T47D (cell line): Measurements from ENCODE around the gene NPAS4.
A peak's percentile ranks its signal among the peaks of the same experiment; 100 is the strongest.

Experiments used
- DNase-seq, 2 experiments: peaks; one replicate each; pipeline versions ENCODE4 v3.0.0 to v3.0.0-alpha.2; 2011 to 2012; ENCODE audit warnings: low read depth in 1 of 2, low spot score in 1 of 2
- JUND ChIP-seq: IDR thresholded peaks from 2 replicates; pipeline ENCODE4 v1.6.1; 2012; ENCODE audit warnings: low read depth
- in situ Hi-C: cut with HindIII; loops from 2 replicates; pipeline ENCODE4 v1.10.0; 2016; ENCODE audit warnings: low sequenced_read_pairs, low pct_unique_long_range_greater_than_20kb

The NPAS4 gene

DNA sequence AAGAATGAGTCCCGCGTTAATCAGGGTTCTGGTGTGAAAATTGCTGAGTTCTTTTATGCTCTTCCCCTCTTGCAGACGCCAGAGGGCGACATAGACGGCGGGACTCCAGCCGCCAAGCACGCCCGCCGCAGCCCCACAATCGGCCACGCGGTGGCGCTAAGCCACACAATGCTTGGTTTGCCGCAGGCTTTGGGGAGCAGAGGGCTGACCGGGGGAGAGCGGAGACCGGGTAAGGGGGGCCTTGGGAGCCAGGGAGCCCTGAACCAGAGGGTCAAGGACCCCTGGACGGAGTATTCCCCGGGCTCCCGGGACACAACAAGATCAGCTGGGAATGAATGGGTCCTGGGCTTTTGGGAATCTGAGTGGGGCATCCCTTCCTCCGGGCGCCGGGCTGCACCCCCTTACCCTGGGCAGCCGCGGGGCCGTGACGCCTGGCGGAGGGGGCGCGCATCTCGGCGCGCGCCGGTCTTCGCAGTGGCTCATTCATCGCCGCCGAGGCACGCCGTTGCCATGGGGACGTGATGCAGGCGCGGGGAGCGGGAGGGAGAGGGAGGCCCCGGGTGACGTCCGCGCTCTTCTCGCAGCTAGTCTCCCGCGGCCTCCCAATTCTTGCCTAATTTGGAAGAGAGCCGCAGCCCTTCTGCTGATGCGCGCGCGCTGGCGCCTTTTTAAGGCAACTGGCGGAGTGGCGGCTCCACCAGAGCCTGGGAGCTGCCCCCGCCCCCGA lies 12.2 kb upstream of the NPAS4 start:
- no peak for TF ChIP-seq JUND
- in situ Hi-C loops, result no loop called here
- DNase-seq, result peak; percentile 90 to 97

DNA sequence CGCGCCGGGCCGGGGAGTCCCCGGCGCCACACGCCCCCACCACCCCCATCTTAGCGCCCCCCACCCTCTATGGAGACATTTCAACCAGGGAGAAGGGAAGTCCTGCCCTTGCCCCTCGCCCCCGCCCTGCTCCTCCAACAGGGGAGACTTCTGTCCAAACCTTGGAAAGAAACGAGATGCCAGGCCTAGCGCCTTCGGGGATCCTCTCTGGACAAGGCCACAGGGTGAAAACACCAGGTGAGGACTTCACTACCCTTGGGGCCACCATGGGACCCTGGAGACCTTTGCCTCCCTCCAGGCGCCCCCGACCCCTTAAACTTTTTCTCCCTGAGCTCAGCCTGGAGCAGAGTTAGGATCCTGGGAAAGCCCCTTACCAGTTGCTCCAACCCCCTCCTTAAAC lies 11.6 kb upstream of the NPAS4 start:
- no peak for DNase-seq
- in situ Hi-C loops, result no loop called here
- TF ChIP-seq JUND, result no peak

- TF ChIP-seq JUND, result no peak
- DNase-seq, result no peak
- in situ Hi-C loops, result no loop called here
Observed at GRCh38 chr11:66410191-66410590, 10.6 kb upstream of the NPAS4 start.

GRCh38 chr11:66411323-66411722 lies 9.5 kb upstream of the NPAS4 start:
- in situ Hi-C loops, result no loop called here
- DNase-seq, result no peak
- no peak for TF ChIP-seq JUND

- no peak for DNase-seq
- TF ChIP-seq JUND, result no peak
- in situ Hi-C loops, result no loop called here
Observed at GRCh38 chr11:66412110-66412509, 8.7 kb upstream of the NPAS4 start.

DNA sequence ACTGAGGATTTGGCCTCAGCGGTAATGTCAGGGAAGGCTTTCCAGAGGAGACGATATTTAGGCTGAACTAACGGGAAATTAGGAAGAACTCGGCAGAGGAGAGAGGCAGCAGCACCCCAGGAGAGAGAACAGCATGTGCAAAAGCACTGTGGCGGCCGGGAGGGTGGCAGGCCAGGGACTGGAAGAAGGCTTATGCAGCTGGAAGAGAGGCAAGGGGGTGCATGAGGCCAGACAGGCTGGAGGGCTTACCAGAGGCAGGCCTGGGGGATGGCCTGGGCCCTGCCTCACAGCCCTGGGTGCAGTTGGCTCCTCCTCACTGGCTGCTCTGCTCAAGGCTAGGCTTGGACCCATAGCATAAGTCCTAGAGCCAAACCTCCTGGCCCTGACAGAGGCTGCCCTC lies 7.7 kb upstream of the NPAS4 start:
- DNase-seq, result no peak
- in situ Hi-C loops, result no loop called here
- TF ChIP-seq JUND, result no peak

DNA sequence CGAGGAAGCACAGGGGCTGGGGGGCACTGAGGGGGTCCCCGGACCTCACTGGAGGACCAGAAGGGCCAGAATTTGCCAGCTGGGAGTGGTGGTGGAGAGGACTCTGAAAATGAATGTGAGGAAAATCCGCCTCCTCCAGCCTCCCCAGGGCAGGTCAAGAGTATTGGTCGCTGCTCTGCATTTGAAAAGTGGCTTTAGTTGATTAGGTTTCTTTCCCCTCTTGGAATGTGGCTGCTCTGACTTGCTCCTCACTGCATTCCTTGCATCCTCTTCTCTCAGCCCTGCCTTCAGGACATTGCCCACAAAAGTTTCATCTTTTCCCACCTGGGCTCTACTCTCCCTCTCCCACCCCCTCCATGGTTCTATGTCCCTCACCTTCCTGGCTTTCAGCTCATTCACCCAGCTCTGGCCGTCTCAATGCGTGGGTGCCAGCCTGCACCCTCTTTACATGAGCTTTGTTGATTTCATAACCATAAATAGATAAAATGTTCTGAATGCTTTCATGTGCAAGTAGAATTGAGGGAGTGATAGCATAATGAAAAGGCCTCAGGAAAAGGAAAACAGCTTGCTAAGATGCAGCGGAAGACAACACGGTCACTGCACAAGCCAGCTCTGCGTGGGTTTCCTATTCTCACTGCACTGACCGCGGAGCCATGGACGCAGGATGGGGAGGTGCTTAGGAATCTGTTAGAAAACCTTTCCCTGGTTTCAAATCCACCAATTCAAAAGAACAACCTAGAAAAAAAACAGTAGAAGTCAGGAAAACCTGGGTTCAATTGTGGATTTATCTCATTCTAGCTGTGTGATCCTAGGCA lies 6.5 kb upstream of the NPAS4 start:
- no peak for DNase-seq
- TF ChIP-seq JUND, result no peak
- in situ Hi-C loops, result no loop called here

DNA sequence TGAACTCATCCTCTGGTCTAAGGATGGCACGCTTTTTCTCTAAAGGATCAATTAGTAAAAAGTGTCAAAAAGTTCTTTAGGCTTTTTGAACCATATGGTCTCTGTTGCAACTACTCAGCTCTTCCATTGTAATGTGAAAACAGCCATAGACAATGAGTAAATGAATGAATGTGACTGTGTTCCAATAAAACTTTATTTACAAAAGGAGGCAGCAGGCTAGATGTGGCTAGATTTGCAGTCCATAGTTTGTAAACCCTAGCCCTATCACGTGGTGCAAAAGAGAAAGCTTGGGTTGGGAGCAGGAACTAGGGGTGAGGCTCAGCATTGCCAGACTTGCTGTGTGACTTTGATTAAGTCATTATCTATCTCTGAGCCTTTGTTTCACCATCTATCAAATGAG lies 5.4 kb upstream of the NPAS4 start:
- no peak for DNase-seq
- in situ Hi-C loops, result no loop called here
- TF ChIP-seq JUND, result no peak

GRCh38 chr11:66417000-66417399 lies 3.8 kb upstream of the NPAS4 start:
- in situ Hi-C loops, result no loop called here
- no peak for DNase-seq
- TF ChIP-seq JUND, result no peak

DNA sequence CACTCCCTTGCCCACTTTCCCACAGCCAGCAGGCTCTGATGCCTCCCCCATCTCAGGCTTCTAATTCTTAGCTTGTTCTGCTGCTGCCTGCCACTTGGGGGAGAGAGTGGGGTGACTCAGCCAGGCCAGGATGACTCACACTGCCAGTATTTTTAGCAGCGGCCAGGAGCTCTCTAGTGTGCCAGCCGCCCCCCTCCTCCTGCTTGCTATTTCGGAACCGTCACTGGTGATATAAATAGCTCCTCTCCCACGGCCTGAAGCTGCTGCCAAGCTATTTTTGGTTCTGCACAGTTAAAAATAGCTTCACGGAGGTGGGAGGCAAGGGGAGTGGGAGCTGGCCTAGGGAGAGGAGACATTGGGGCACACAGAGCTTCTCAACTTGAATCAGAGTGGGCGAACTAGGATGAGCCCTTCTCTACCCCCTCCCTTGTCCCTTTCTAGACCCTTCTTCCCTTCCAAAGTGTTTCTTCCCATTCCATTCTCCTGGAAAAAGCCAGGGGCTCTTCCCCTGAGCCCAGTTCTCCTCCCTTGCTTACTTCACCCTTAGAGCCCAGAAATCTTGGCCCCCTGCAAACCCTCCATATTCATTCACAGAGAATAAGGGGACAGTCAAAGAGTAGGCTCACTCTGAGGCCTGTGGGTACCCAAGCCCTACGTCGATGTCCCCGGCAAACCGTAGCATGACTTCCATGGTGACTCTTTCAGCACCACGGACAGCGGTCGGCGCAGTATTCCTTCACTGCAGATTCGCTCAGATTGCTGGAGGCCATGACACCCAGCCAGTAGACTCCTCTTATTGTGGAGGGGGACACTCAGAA lies 2.5 kb upstream of the NPAS4 start:
- in situ Hi-C loops, result no loop called here
- peak; percentile 83 to 87 for DNase-seq
- no peak; the same call in 1 of the 2 replicates for TF ChIP-seq JUND

DNA sequence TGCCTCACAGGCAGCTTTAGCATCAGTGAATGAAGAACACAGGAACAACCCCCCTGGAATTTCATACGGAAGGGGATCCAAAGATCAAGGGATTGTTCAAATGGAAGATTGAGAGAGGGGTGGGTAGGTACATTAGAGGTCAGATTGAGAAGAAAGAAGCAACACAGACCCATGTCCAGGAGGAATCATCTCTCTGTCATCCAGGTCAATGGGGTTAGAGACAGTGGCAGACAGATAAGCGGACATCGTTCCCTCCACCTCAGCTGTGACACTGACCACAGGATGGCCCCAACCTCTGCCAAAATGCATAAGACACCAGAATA lies 1.9 kb upstream of the NPAS4 start:
- in situ Hi-C loops, result no loop called here
- TF ChIP-seq JUND, result no peak
- DNase-seq, result no peak

DNA sequence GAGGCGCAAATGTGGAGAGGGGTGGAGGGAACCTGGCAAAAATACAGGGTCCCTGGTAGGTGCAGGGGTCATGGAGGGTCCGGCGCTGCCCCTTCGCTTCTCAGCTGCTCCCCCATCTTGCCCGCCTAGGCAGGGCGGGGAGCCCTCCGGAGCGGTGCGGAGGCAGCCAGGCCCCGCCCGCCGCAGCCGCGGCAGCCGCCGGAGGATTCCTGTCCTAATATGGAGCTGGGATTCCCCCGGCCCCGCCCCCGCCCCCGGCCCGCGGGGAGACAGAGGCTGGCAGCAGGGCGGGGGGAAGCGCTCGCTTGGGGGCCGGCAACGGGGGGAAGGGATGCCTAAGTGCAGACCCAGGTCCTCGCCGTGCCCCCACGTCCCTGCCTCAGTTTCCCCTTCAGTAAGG lies 1.0 kb upstream of the NPAS4 start:
- in situ Hi-C loops, result no loop called here
- DNase-seq, result no peak
- no peak for TF ChIP-seq JUND

GRCh38 chr11:66421492-66422205 lies 814 bp downstream of the NPAS4 start:
- in situ Hi-C loops, result no loop called here
- TF ChIP-seq JUND, result no peak
- DNase-seq, result peak; percentile 95 to 96
